Neural progenitor cell (in vitro differentiated cells): ENCODE results near the gene PHKG2. TPM values are rescaled to one million over a fixed set of nuclear protein-coding genes. Genes with fewer than 3 reads are reported as not detected.

ENCODE experiments used
- DNase-seq: peaks from one replicate; pipeline ENCODE4 v3.0.0-alpha.2; 2016; ENCODE audit warnings: low spot score
- H2AFZ ChIP-seq: fragments of 200-600 bp; sonication (generic); replicated peaks from 2 replicates; pipeline ENCODE4 v1.6.1; 2016; ENCODE audit warnings: antibody characterized with exemption
- H3F3A ChIP-seq: fragments of 200-600 bp; sonication (generic); 2 replicates; pipeline ENCODE4 v1.6.1; 2016; ENCODE audit warnings: antibody characterized with exemption, low read depth
- H3K27ac ChIP-seq: fragments of 200-600 bp; sonication (generic); 2 replicates; pipeline ENCODE4 v1.5.1; 2016; ENCODE audit warnings: mild to moderate bottlenecking
- H3K27me3 ChIP-seq: fragments of 200-600 bp; sonication (generic); 2 replicates; pipeline ENCODE4 v1.6.1; 2016; ENCODE audit warnings: mild to moderate bottlenecking, moderate library complexity
- H3K36me3 ChIP-seq: fragments of 200-600 bp; sonication (generic); 2 replicates; pipeline ENCODE4 v1.5.1; 2016
- H3K4me1 ChIP-seq: fragments of 200-600 bp; sonication (generic); 2 replicates; pipeline ENCODE4 v1.6.1; 2016; ENCODE audit warnings: mixed run types
- H3K4me2 ChIP-seq: fragments of 200-600 bp; sonication (generic); 2 replicates; pipeline ENCODE4 v1.6.1; 2016
- H3K4me3 ChIP-seq: fragments of 200-600 bp; sonication (generic); 2 replicates; pipeline ENCODE4 v1.5.1; 2016
- H3K79me2 ChIP-seq: fragments of 200-600 bp; sonication (generic); 2 replicates; pipeline ENCODE4 v1.6.1; 2016; ENCODE audit warnings: low read depth
- H3K9ac ChIP-seq: fragments of 200-600 bp; sonication (generic); 2 replicates; pipeline ENCODE4 v1.6.1; 2016
- H3K9me3 ChIP-seq: fragments of 200-600 bp; sonication (generic); 2 replicates; pipeline ENCODE4 v1.5.1; 2016; ENCODE audit warnings: low read depth
- H4K20me1 ChIP-seq: fragments of 200-600 bp; sonication (generic); 2 replicates; pipeline ENCODE4 v1.6.1; 2016; ENCODE audit warnings: low read depth
- H3K27ac Mint-ChIP-seq: 3 replicates; pipeline ENCODE4 v1.8.0; 2021; ENCODE audit warnings: mixed read lengths
- H3K27me3 Mint-ChIP-seq: 2 replicates; pipeline ENCODE4 v1.8.0; 2022; ENCODE audit warnings: low read depth, mild to moderate bottlenecking, inconsistent platforms, moderate library complexity, mixed read lengths; ENCODE audit not compliant: insufficient read depth
- H3K36me3 Mint-ChIP-seq: 3 replicates; pipeline ENCODE4 v1.8.0; 2021; ENCODE audit warnings: mixed read lengths
- H3K4me1 Mint-ChIP-seq: 3 replicates; pipeline ENCODE4 v1.8.0; 2021; ENCODE audit warnings: mixed read lengths
- H3K4me3 Mint-ChIP-seq: 3 replicates; pipeline ENCODE4 v1.8.0; 2021; ENCODE audit warnings: mild to moderate bottlenecking, moderate library complexity, mixed read lengths
- H3K9me3 Mint-ChIP-seq: 3 replicates; pipeline ENCODE4 v1.8.0; 2020; ENCODE audit warnings: mixed read lengths
- EZH2 ChIP-seq: fragments of 200-600 bp; sonication (generic); IDR thresholded peaks from 2 replicates; pipeline ENCODE4 v1.6.1; 2017; ENCODE audit warnings: antibody characterized with exemption, mild to moderate bottlenecking, moderate library complexity
- EZH2phosphoT487 ChIP-seq: fragments of 200-600 bp; sonication (generic); IDR thresholded peaks from 2 replicates; pipeline ENCODE4 v1.6.1; 2017; ENCODE audit warnings: antibody characterized with exemption
- total RNA-seq: library from RNA; depleted of rRNA; stranded (reverse); fragments of >200 nt; gene quantifications from 2 replicates; pipeline ENCODE4 v1.2.3, GENCODE V29; 2015; ENCODE audit warnings: low replicate concordance
- TF ChIP-seq, protein P1 (sequence below): fragments of 200-600 bp; sonication (generic); IDR thresholded peaks from 2 replicates; pipeline ENCODE4 v1.5.1; 2017; ENCODE audit warnings: antibody characterized with exemption, mild to moderate bottlenecking

The PHKG2 gene
- total RNA-seq, 1 donor from 2014 or later, result 20.2 TPM

DNA sequence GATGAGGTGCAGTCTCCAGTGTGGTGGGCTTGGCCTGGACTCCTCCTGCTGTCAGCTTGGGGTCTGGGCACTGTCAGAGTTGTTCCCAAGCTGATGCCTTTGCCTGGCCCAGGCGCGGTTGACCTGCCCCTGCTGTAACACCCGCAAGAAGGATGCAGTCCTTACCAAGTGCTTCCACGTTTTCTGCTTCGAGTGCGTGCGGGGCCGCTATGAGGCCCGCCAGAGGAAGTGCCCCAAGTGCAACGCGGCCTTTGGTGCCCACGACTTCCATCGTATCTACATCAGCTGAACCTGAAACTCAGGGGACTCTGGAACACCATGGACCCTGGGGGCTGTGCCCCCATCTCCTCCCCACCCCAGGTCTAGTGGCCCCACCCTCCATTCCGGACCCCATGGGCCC, 25.6 kb downstream of the PHKG2 start:
- no peak overlapping the region for H3K4me3 ChIP-seq
- H3K4me2 ChIP-seq, result no peak overlapping the region
- no peak for DNase-seq
- H3F3A ChIP-seq, result peaks cover 45% of the 10 kb centered on the region
- Mint-ChIP-seq H3K27me3 (peaks cover 21% of the 10 kb centered on the region), H3K9me3 (no peaks in the 10 kb centered on the region), H3K27ac (no peak overlapping the region), H3K36me3 (peaks cover 27% of the 10 kb centered on the region), H3K4me1 (peaks cover 22% of the 10 kb centered on the region), H3K4me3 (no peak overlapping the region)
- H3K27me3 ChIP-seq, result no peaks in the 10 kb centered on the region
- no peaks in the 10 kb centered on the region for H3K36me3 ChIP-seq
- H3K9me3 ChIP-seq, result no peaks in the 10 kb centered on the region
- H4K20me1 ChIP-seq, result peaks cover 45% of the 10 kb centered on the region
- peaks cover 9% of the 10 kb centered on the region for H3K79me2 ChIP-seq
- no peak overlapping the region for H3K9ac ChIP-seq
- H2AFZ ChIP-seq, result no peak overlapping the region
- peaks cover 6% of the 10 kb centered on the region for H3K4me1 ChIP-seq
- no peak overlapping the region for H3K27ac ChIP-seq
- TF ChIP-seq EZH2 (no peak), EZH2phosphoT487 (no peak)
- TF ChIP-seq, protein P1, sequence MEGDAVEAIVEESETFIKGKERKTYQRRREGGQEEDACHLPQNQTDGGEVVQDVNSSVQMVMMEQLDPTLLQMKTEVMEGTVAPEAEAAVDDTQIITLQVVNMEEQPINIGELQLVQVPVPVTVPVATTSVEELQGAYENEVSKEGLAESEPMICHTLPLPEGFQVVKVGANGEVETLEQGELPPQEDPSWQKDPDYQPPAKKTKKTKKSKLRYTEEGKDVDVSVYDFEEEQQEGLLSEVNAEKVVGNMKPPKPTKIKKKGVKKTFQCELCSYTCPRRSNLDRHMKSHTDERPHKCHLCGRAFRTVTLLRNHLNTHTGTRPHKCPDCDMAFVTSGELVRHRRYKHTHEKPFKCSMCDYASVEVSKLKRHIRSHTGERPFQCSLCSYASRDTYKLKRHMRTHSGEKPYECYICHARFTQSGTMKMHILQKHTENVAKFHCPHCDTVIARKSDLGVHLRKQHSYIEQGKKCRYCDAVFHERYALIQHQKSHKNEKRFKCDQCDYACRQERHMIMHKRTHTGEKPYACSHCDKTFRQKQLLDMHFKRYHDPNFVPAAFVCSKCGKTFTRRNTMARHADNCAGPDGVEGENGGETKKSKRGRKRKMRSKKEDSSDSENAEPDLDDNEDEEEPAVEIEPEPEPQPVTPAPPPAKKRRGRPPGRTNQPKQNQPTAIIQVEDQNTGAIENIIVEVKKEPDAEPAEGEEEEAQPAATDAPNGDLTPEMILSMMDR, result no peak

DNA sequence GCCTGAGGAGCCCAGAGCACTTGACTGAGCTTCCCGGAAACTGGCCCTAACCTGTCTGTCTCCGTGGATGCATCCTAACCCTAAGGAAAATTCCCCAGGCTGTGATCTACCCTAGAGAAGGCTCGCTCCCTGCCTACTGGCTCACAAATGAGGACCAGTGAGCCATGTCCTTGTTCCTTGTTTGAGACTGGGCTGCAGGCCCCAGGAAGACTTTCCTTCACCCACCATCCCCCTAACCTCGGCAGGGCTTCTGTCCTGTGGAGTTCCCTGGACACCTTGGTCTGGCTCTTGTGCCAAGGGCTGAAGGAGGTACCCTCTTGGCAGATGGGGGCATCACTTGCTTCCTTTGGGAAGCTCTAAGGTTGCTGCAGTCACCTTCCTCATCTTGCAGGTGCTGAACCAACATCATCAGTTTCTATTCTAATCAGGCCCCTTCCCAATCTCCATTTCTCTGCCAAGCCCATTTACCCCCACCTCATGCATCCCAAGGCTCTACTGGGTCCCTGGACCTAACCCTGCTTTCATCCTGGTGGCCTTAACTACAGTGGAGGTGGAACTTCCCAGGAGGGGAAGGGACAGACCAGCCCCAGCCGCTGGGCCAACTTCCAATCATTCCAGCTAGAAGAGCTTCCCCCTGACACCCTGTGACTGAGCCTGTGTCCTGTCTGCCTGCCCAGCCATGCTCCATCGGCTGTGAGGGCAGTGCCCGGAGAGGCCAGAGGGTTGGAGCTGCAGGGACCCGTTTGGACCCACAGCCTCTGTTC, 26.3 kb downstream of the PHKG2 start:
- H3F3A ChIP-seq, result peaks cover 52% of the 10 kb centered on the region
- H4K20me1 ChIP-seq, result peaks cover 50% of the 10 kb centered on the region
- no peaks in the 10 kb centered on the region for H3K9me3 ChIP-seq
- no peak overlapping the region for H3K27ac ChIP-seq
- Mint-ChIP-seq H3K27me3 (peaks cover 19% of the 10 kb centered on the region), H3K4me3 (peak overlapping the region; percentile 96), H3K9me3 (no peaks in the 10 kb centered on the region), H3K36me3 (peaks cover 24% of the 10 kb centered on the region), H3K4me1 (peaks cover 26% of the 10 kb centered on the region), H3K27ac (no peak overlapping the region)
- peak overlapping the region; percentile 100 for H3K4me2 ChIP-seq
- H3K4me3 ChIP-seq, result peak overlapping the region; percentile 79
- H3K4me1 ChIP-seq, result peaks cover 11% of the 10 kb centered on the region
- peaks cover 9% of the 10 kb centered on the region for H3K79me2 ChIP-seq
- TF ChIP-seq EZH2phosphoT487, result no peak
- TF ChIP-seq, protein P1, result no peak
- no peak for TF ChIP-seq EZH2
- DNase-seq, result peak; percentile 21
- H3K27me3 ChIP-seq, result no peaks in the 10 kb centered on the region
- no peak overlapping the region for H2AFZ ChIP-seq
- H3K9ac ChIP-seq, result no peak overlapping the region
- H3K36me3 ChIP-seq, result no peaks in the 10 kb centered on the region

DNA sequence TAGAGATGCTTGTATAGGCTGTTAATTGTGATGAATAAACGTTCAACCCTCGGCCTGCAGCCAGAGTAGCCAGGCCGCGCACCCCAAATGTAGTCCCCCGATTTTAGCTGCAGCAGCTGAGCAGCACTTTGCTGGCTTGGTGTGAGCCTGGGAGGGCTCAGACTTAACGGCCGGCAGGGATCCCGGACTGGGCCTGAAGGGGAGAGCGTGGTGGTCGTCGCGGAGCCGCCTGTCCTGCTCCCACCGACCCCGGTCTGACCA, 26.8 kb downstream of the PHKG2 start:
- Histone ChIP-seq H3K36me3 (no peaks in the 10 kb centered on the region), H3K4me1 (peaks cover 11% of the 10 kb centered on the region), H2AFZ (no peak overlapping the region), H3K4me3 (peak overlapping the region; percentile 79), H3K27ac (no peak overlapping the region), H3K9me3 (no peaks in the 10 kb centered on the region), H3K27me3 (no peaks in the 10 kb centered on the region), H3K4me2 (peak overlapping the region; percentile 100), H4K20me1 (peaks cover 53% of the 10 kb centered on the region), H3F3A (peaks cover 52% of the 10 kb centered on the region), H3K79me2 (peaks cover 9% of the 10 kb centered on the region), H3K9ac (no peak overlapping the region)
- peaks cover 19% of the 10 kb centered on the region for H3K27me3 Mint-ChIP-seq
- H3K9me3 Mint-ChIP-seq, result no peaks in the 10 kb centered on the region
- H3K27ac Mint-ChIP-seq, result no peak overlapping the region
- H3K36me3 Mint-ChIP-seq, result peaks cover 24% of the 10 kb centered on the region
- H3K4me1 Mint-ChIP-seq, result peaks cover 26% of the 10 kb centered on the region
- DNase-seq, result no peak
- TF ChIP-seq EZH2, result no peak
- TF ChIP-seq, protein P1, result no peak
- no peak for TF ChIP-seq EZH2phosphoT487
- H3K4me3 Mint-ChIP-seq, result peak overlapping the region; percentile 96
